Measurements from ENCODE around the gene OR2K2. TPM values are rescaled to one million over a fixed set of nuclear protein-coding genes. Genes with fewer than 3 reads are reported as not detected.

The OR2K2 gene
- not detected in 2 replicates for total RNA-seq

DNA sequence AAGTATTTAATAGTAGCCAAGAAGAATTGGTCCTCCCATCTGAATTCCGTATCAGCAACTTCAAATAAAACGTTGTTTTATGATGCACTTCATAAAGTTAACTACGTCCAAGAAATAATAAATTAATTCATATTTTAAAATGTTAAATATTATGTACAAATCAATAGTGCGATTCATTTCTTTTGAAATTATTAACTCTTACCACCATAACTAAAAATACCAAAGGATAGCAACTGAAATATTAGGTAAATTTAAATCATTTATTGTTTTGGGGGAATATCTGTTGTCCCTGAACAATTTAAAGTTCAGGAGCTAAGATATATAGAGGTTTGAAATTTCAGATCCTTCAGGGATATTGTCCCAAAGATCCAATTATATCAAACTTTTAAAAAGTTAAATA is at the start of gene OR2K2:
TSS of gene OR2K2 (minus strand) at position 101 of the 400 bp plus-strand sequence. CDS start 1,791 bp downstream, outside the sequence.

Other genes with a start within 250 kb of the OR2K2 start
- gene ECPAS, start 154.2 kb upstream of the OR2K2 start, total RNA-seq = 103 and 118 TPM in 2 replicates
- 2.4 and 2.9 TPM in 2 replicates for gene ZNF483, start 195.0 kb upstream of the OR2K2 start, total RNA-seq

Measured in dermis lymphatic vessel endothelial cell (primary cell).